H1 (cell line): ENCODE data around the gene ADGRE2. TPM values are rescaled to one million over a fixed set of nuclear protein-coding genes. Genes with fewer than 3 reads are reported as not detected.

ENCODE experiments used
- CTCF ChIA-PET: fragments of 300-600 bp; sonication (Branson Sonifier 250); formaldehyde crosslinking; loops from one replicate; lab custom pipeline; 2021; ENCODE audit not compliant: partially characterized antibody; lab: Charles Lee
- POLR2A ChIA-PET: fragments of 300-600 bp; sonication (Branson Sonifier 250); formaldehyde crosslinking; loops from one replicate; lab custom pipeline; 2021; ENCODE audit warnings: inconsistent platforms; ENCODE audit not compliant: partially characterized antibody; lab: Charles Lee
- DNase-seq, 2 experiments: peaks; one replicate each; pipeline versions ENCODE4 v3.0.0 to v3.0.0-alpha.2; 2010 to 2022; ENCODE audit warnings: low spot score in 2 of 2, low read depth in 1 of 2, mixed read lengths in 1 of 2
- FAIRE-seq: peaks from 2 replicates; lab custom pipeline; 2011; peaks lifted over from hg19 to GRCh38; lab: Jason Lieb, UNC
- H2AFZ ChIP-seq: 2 replicates; pipeline ENCODE4 v1.8.1; 2012; ENCODE audit warnings: low read length, inconsistent platforms
- H2AK5ac ChIP-seq: 2 replicates; pipeline ENCODE4 v1.6.1; 2013; ENCODE audit warnings: low read depth, low read length
- H2BK120ac ChIP-seq: replicated peaks from 2 replicates; pipeline ENCODE3; 2013; ENCODE audit warnings: low read depth, low read length, inconsistent platforms
- H2BK12ac ChIP-seq: 2 replicates; pipeline ENCODE4 v1.6.1; 2013; ENCODE audit warnings: low read depth, low read length
- H2BK15ac ChIP-seq: 2 replicates; pipeline ENCODE4 v1.6.1; 2013; ENCODE audit warnings: low read length
- H2BK20ac ChIP-seq: 2 replicates; pipeline ENCODE4 v1.6.1; 2013; ENCODE audit warnings: low read length
- H2BK5ac ChIP-seq: 2 replicates; pipeline ENCODE4 v1.6.1; 2013; ENCODE audit warnings: low read depth, low read length
- H3K14ac ChIP-seq: 2 replicates; pipeline ENCODE4 v1.6.1; 2013; ENCODE audit warnings: inconsistent platforms; ENCODE audit not compliant: insufficient read length
- H3K18ac ChIP-seq: 2 replicates; pipeline ENCODE4 v1.6.1; 2013; ENCODE audit warnings: low read length; ENCODE audit errors: extremely low read depth
- H3K23ac ChIP-seq: 2 replicates; pipeline ENCODE4 v1.6.1; 2013; ENCODE audit warnings: inconsistent platforms; ENCODE audit not compliant: insufficient read length
- H3K23me2 ChIP-seq: 2 replicates; pipeline ENCODE4 v1.6.1; 2013; ENCODE audit warnings: low read depth, low read length
- H3K27ac ChIP-seq: 2 replicates; pipeline ENCODE4 v1.6.1; 2011; ENCODE audit warnings: low read depth, low read length, inconsistent platforms
- H3K27me3 ChIP-seq, 4 experiments: replicated peaks in 1 of 4; 1 replicate in 1 of 4; 2 replicates in 3 of 4; pipeline versions ENCODE4 v1.6.1 to v1.8.1; 2011 to 2013; ENCODE audit warnings: low read length in 3 of 4, mild to moderate bottlenecking in 3 of 4, inconsistent platforms in 2 of 4, mixed read lengths in 2 of 4, moderate library complexity in 1 of 4; ENCODE audit not compliant: control insufficient read depth in 3 of 4, insufficient read depth in 3 of 4; ENCODE audit errors: extremely low read depth in 1 of 4
- H3K36me3 ChIP-seq, 4 experiments: 2 replicates each; pipeline versions ENCODE4 v1.6.1 to v1.8.1; 2011 to 2013; ENCODE audit warnings: mild to moderate bottlenecking in 4 of 4, low read length in 3 of 4, moderate library complexity in 2 of 4, control low read depth in 1 of 4, inconsistent platforms in 1 of 4; ENCODE audit not compliant: insufficient read depth in 4 of 4, control insufficient read depth in 2 of 4
- H3K4ac ChIP-seq: replicated peaks from 2 replicates; pipeline ENCODE3; 2013; ENCODE audit warnings: low read length, low read depth, mixed read lengths, inconsistent platforms; ENCODE audit not compliant: insufficient read length
- H3K4me1 ChIP-seq, 4 experiments: replicated peaks in 1 of 4; 1 replicate in 1 of 4; 2 replicates in 3 of 4; pipeline versions ENCODE4 v1.6.1 to v1.8.1; 2011 to 2013; ENCODE audit warnings: low read length in 3 of 4, inconsistent platforms in 2 of 4, mixed read lengths in 1 of 4; ENCODE audit not compliant: insufficient read depth in 4 of 4, control insufficient read depth in 3 of 4
- H3K4me2 ChIP-seq, 2 experiments: 2 replicates each; pipeline versions ENCODE4 v1.6.1 to v1.8.1; 2011 to 2013; ENCODE audit warnings: low read depth in 2 of 2, low read length in 2 of 2, control low read depth in 1 of 2, inconsistent platforms in 1 of 2, mild to moderate bottlenecking in 1 of 2; ENCODE audit not compliant: insufficient read depth in 1 of 2
- H3K4me3 ChIP-seq, 4 experiments: fragments of 200-600, 300-600 bp in 1 of 4; sonication (generic), shearing (Covaris generic), sonication (Bioruptor Twin) in 1 of 4; 2 replicates each; pipeline versions ENCODE4 v1.5.1 to v1.8.1; 2011 to 2016; ENCODE audit warnings: low read length in 4 of 4, low read depth in 3 of 4, control low read depth in 2 of 4, inconsistent platforms in 2 of 4, mild to moderate bottlenecking in 2 of 4, mixed read lengths in 1 of 4, moderate library complexity in 1 of 4; ENCODE audit not compliant: insufficient read depth in 2 of 4; ENCODE audit errors: extremely low read depth in 1 of 4
- H3K56ac ChIP-seq: replicated peaks from 2 replicates; pipeline ENCODE3; 2013; ENCODE audit warnings: low read depth, mild to moderate bottlenecking, mixed read lengths, low read length, inconsistent platforms; ENCODE audit not compliant: insufficient read length
- H3K79me1 ChIP-seq: 2 replicates; pipeline ENCODE4 v1.6.1; 2013; ENCODE audit warnings: low read depth, low read length, control low read depth
- H3K79me2 ChIP-seq, 2 experiments: 2 replicates each; pipeline versions ENCODE4 v1.6.1 to v1.8.1; 2012 to 2013; ENCODE audit warnings: low read length in 2 of 2, mild to moderate bottlenecking in 2 of 2, inconsistent platforms in 1 of 2; ENCODE audit not compliant: insufficient read depth in 2 of 2, control insufficient read depth in 1 of 2
- H3K9ac ChIP-seq, 4 experiments: replicated peaks in 1 of 4; 1 replicate in 1 of 4; 2 replicates in 3 of 4; pipeline versions ENCODE4 v1.6.1 to v1.8.1; 2011 to 2013; ENCODE audit warnings: low read depth in 3 of 4, low read length in 3 of 4, control low read depth in 2 of 4, mild to moderate bottlenecking in 2 of 4, moderate library complexity in 2 of 4, inconsistent platforms in 1 of 4; ENCODE audit errors: extremely low read depth in 1 of 4
- H3K9me3 ChIP-seq, 2 experiments: 2 replicates each; pipeline versions ENCODE4 v1.6.1 to v1.8.1; 2012 to 2013; ENCODE audit warnings: mild to moderate bottlenecking in 2 of 2, moderate library complexity in 2 of 2, control low read depth in 1 of 2, inconsistent platforms in 1 of 2, low read depth in 1 of 2, low read length in 1 of 2, mixed read lengths in 1 of 2; ENCODE audit not compliant: insufficient read depth in 2 of 2
- H4K20me1 ChIP-seq, 2 experiments: replicated peaks in 1 of 2; 2 replicates each; pipeline versions ENCODE3 to v1.8.1; 2011 to 2013; ENCODE audit warnings: inconsistent platforms in 2 of 2, low read length in 2 of 2, mild to moderate bottlenecking in 1 of 2; ENCODE audit not compliant: insufficient read depth in 2 of 2, control insufficient read depth in 1 of 2
- H4K5ac ChIP-seq: 2 replicates; pipeline ENCODE4 v1.6.1; 2013; ENCODE audit warnings: low read length, low read depth, mixed read lengths, inconsistent platforms; ENCODE audit not compliant: insufficient read length
- H4K8ac ChIP-seq: 2 replicates; pipeline ENCODE4 v1.8.0; 2013; ENCODE audit warnings: mild to moderate bottlenecking, moderate library complexity, low read length, inconsistent platforms; ENCODE audit not compliant: insufficient read depth; ENCODE audit errors: extremely low read depth
- H4K91ac ChIP-seq: replicated peaks from 2 replicates; pipeline ENCODE3; 2013; ENCODE audit warnings: low read length, mixed read lengths, inconsistent platforms; ENCODE audit not compliant: insufficient read length
- CHD2 ChIP-seq: IDR thresholded peaks from 2 replicates; pipeline ENCODE4 v1.6.1; 2012; ENCODE audit warnings: low read length, improper control_type of control experiment
- EP300 ChIP-seq, 2 experiments: IDR thresholded peaks; 1 replicate in 1 of 2; 2 replicates in 1 of 2; pipeline ENCODE4 v1.6.1; 2011 to 2012; ENCODE audit warnings: low read depth in 2 of 2, low read length in 2 of 2, mild to moderate bottlenecking in 2 of 2, borderline replicate concordance in 1 of 2, inconsistent platforms in 1 of 2, moderate library complexity in 1 of 2
- HDAC2 ChIP-seq, 2 experiments: fragments of 300-600 bp in 1 of 2; sonication (generic) in 1 of 2; IDR thresholded peaks; 2 replicates each; pipeline ENCODE4 v1.6.1; 2011 to 2012; ENCODE audit warnings: low read depth in 2 of 2, low read length in 2 of 2, mild to moderate bottlenecking in 2 of 2, moderate library complexity in 2 of 2, borderline replicate concordance in 1 of 2, inconsistent platforms in 1 of 2
- KDM1A ChIP-seq: fragments of 200-600, 300-600 bp; sonication (generic); IDR thresholded peaks from 2 replicates; pipeline ENCODE4 v1.7.1; 2016; ENCODE audit warnings: mild to moderate bottlenecking, low read length, borderline replicate concordance
- POU5F1 ChIP-seq: IDR thresholded peaks from 2 replicates; pipeline ENCODE4 v1.6.1; 2011; ENCODE audit warnings: low read depth, mild to moderate bottlenecking, low read length, moderate library complexity
- RFX5 ChIP-seq: IDR thresholded peaks from 2 replicates; pipeline ENCODE4 v1.6.1; 2011; ENCODE audit warnings: low read depth, low read length, improper control_type of control experiment, borderline replicate concordance
- TAF1 ChIP-seq: IDR thresholded peaks from 2 replicates; pipeline ENCODE4 v1.6.1; 2011; ENCODE audit warnings: mild to moderate bottlenecking, low read depth, low read length
- WGBS, 2 experiments: shearing (Covaris generic) in 1 of 2; methylation state at CpG; one replicate each; pipeline versions ENCODE4 v1.1.6 to v1.1.7; 2013 to 2015; ENCODE audit warnings: low lambda C conversion rate in 2 of 2, mixed read lengths in 2 of 2, inconsistent platforms in 1 of 2, low coverage in 1 of 2, missing lambda C conversion rate in 1 of 2; ENCODE audit not compliant: insufficient replicate concordance in 2 of 2, insufficient coverage in 1 of 2, insufficient read length in 1 of 2; ENCODE audit errors: extremely low coverage in 1 of 2, missing lambda C conversion rate in 1 of 2; 5-methylcytosine and 5-hydroxymethylcytosine counted together
- polyA plus RNA-seq, 7 experiments: library from polyadenylated mRNA; depleted of rRNA in 3 of 7; stranded (reverse) in 5 of 7; unstranded in 2 of 7; fragments of >200 nt in 5 of 7; fragments of 200-250 nt in 2 of 7; gene quantifications; 1 replicate in 5 of 7; 2 replicates in 1 of 7; 4 replicates in 1 of 7; pipeline versions ENCODE4 v1.2.1 to v1.2.3, GENCODE V29; 2011 to 2013; ENCODE audit warnings: missing spikeins in 2 of 7, mixed read lengths in 2 of 7
- total RNA-seq: library from RNA; stranded (reverse); fragmentation: NEBNext Ultra II Directional; extraction: Animal tissue kit (Norgen Biotek cat#: 25700); gene quantifications from 2 replicates; pipeline ENCODE4 v1.2.1, GENCODE V29; 2021
- TF ChIP-seq, protein P1 (sequence below), 3 experiments: IDR thresholded peaks; 1 replicate in 2 of 3; 2 replicates in 1 of 3; pipeline versions ENCODE4 v1.5.1 to v1.6.1; 2011; ENCODE audit warnings: low read length in 3 of 3, mild to moderate bottlenecking in 3 of 3, inconsistent platforms in 2 of 3, low read depth in 1 of 3, moderate library complexity in 1 of 3; ENCODE audit not compliant: insufficient read depth in 1 of 3; ENCODE audit errors: control extremely low read depth in 1 of 3

Gene ADGRE2
- total and polyA plus RNA-seq, 2 of the 8 experiments (the other 6 are each of a cell fraction or from before 2014, with no cell fraction given) = 2.0 to 4.5 TPM

DNA sequence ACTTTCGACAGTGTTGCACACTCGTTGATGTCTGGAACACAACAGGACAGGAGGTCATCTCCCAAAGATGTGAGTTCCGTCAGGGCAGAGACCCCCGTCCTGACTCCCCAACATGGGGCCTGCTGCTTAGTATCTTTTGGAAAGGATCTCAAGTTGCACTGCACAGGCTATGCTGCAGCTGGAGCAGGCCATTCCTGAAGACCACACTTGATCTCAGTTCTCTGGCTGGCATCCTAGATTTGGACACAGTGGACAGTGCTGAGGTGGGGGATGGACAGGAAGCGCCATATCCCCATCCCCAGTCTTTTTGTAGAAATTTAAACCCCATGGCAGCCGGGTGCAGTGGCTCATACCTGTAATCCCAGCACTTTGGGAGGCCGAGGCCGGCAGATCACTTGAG, 5.9 kb downstream of the ADGRE2 start:
- H4K91ac ChIP-seq = no peak overlapping the region
- WGBS, 2 experiments = 98% methylated on average over 8 of the region's 8 CpGs; no CpG with 5 or more reads in 1 of the 2 experiments
- peaks cover 0 to 4% (median 0%) of the 10 kb centered on the region in 4 experiments; a peak in 1 of 7 replicates for H3K27me3 ChIP-seq
- H2BK120ac ChIP-seq = no peak overlapping the region
- no peak overlapping the region for H3K4ac ChIP-seq
- ChIA-PET CTCF (no interaction called here), POLR2A (interaction anchor here (0.6 to 1.9 kb wide), 2 partner anchors 11 to 232 kb away, joined by 4 to 5 read pairs; no protein-coding TSS in a partner anchor)
- H3K27ac ChIP-seq = no peak overlapping the region
- no peak overlapping the region for H2BK20ac ChIP-seq
- no peak overlapping the region for H2AK5ac ChIP-seq
- no peak overlapping the region for H3K18ac ChIP-seq
- no peak overlapping the region for H3K56ac ChIP-seq
- peaks cover 0 to 9% (median 4%) of the 10 kb centered on the region in 4 experiments; a peak in 1 of 8 replicates for H3K36me3 ChIP-seq
- no peak overlapping the region for H3K4me2 ChIP-seq
- H3K23me2 ChIP-seq = peaks cover 11% of the 10 kb centered on the region; the same call in 1 of the 2 replicates
- no peak overlapping the region for H3K23ac ChIP-seq
- H3K9ac ChIP-seq = no peak overlapping the region
- H3K14ac ChIP-seq = no peak overlapping the region
- no peaks in the 10 kb centered on the region for H3K9me3 ChIP-seq
- no peak overlapping the region for H4K8ac ChIP-seq
- H3K4me1 ChIP-seq = peaks cover 0 to 4% (median 0%) of the 10 kb centered on the region in 4 experiments; a peak in 3 of 7 replicates
- H4K5ac ChIP-seq = no peak overlapping the region
- H3K79me2 ChIP-seq = no peaks in the 10 kb centered on the region
- TF ChIP-seq, protein P1, sequence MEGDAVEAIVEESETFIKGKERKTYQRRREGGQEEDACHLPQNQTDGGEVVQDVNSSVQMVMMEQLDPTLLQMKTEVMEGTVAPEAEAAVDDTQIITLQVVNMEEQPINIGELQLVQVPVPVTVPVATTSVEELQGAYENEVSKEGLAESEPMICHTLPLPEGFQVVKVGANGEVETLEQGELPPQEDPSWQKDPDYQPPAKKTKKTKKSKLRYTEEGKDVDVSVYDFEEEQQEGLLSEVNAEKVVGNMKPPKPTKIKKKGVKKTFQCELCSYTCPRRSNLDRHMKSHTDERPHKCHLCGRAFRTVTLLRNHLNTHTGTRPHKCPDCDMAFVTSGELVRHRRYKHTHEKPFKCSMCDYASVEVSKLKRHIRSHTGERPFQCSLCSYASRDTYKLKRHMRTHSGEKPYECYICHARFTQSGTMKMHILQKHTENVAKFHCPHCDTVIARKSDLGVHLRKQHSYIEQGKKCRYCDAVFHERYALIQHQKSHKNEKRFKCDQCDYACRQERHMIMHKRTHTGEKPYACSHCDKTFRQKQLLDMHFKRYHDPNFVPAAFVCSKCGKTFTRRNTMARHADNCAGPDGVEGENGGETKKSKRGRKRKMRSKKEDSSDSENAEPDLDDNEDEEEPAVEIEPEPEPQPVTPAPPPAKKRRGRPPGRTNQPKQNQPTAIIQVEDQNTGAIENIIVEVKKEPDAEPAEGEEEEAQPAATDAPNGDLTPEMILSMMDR (IDR thresholded peaks at IDR 0.05; ENCODE audit: control extremely low read depth in 1 of 3, insufficient read depth in 1 of 3, low read depth in 1 of 3, low read length in 3 of 3) = no peak
- TF ChIP-seq EP300 (IDR thresholded peaks at IDR 0.05; ENCODE audit: borderline replicate concordance in 1 of 2, low read depth in 2 of 2, low read length in 2 of 2) = no peak
- TF ChIP-seq HDAC2 (IDR thresholded peaks at IDR 0.05; ENCODE audit: borderline replicate concordance in 1 of 2, low read depth in 2 of 2, low read length in 2 of 2) = no peak
- TF ChIP-seq CHD2 = no peak
- TF ChIP-seq KDM1A = no peak
- TF ChIP-seq TAF1 = no peak
- TF ChIP-seq RFX5 = no peak
- TF ChIP-seq POU5F1 = no peak
- TF ChIP-seq, all 59 proteins: peak for 0
- no peak overlapping the region for H2AFZ ChIP-seq
- FAIRE-seq (no peak), DNase-seq (peak in 1 of 2 experiments; percentile 13)
- H4K20me1 ChIP-seq = peaks cover 0 to 2% of the 10 kb centered on the region in 2 experiments
- H2BK15ac ChIP-seq = no peak overlapping the region
- H3K4me3 ChIP-seq = no peak overlapping the region
- no peak overlapping the region for H2BK12ac ChIP-seq
- no peaks in the 10 kb centered on the region for H3K79me1 ChIP-seq
- H2BK5ac ChIP-seq = no peak overlapping the region
